ENCODE measurements around the gene DHFR.

DNA sequence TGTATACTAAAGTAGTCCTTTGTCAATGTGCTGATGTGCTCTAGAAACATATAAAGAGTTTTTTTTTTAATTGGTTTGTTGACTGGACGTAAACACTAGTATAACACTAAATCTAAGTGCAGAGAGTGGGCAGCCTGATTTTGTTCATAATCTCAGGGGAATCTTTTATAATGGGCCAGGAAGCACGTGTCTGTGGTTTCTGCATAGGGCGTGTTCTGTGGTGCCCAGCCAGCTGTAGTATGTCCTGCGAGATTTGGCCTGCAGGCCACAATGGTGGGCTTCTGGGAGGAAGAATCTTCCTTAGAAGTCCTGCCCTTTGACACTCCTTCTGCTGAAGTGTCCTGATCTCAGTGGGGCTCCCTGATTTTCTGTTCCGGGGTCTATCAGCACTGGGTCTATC, 49.0 kb upstream of the DHFR start:
- TF ChIP-seq, protein P1, sequence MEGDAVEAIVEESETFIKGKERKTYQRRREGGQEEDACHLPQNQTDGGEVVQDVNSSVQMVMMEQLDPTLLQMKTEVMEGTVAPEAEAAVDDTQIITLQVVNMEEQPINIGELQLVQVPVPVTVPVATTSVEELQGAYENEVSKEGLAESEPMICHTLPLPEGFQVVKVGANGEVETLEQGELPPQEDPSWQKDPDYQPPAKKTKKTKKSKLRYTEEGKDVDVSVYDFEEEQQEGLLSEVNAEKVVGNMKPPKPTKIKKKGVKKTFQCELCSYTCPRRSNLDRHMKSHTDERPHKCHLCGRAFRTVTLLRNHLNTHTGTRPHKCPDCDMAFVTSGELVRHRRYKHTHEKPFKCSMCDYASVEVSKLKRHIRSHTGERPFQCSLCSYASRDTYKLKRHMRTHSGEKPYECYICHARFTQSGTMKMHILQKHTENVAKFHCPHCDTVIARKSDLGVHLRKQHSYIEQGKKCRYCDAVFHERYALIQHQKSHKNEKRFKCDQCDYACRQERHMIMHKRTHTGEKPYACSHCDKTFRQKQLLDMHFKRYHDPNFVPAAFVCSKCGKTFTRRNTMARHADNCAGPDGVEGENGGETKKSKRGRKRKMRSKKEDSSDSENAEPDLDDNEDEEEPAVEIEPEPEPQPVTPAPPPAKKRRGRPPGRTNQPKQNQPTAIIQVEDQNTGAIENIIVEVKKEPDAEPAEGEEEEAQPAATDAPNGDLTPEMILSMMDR (IDR thresholded peaks at IDR 0.05) = no peak
- TF ChIP-seq ZFX (IDR thresholded peaks at IDR 0.05; ENCODE audit: borderline replicate concordance) = no peak
